Gastrocnemius medialis (tissue), 4 donors: ENCODE data around the gene SPON1. TPM values are rescaled to one million over a fixed set of nuclear protein-coding genes. Genes with fewer than 3 reads are reported as not detected.
"Not testable (repeated sequence)": the region's sequence is repeated elsewhere in the genome, so short reads cannot be mapped to it uniquely, and the experiment has no call there.

Source experiments
- ATAC-seq, 2 donors: fragments of 150-250 bp; one replicate each; pipeline ENCODE4 v1.9.1; 2016
- DNase-seq, 2 donors: peaks; one replicate each; pipeline ENCODE4 v3.0.0-alpha.2; 2019
- H3K27ac ChIP-seq, 4 donors: fragments of 200-600 bp; sonication (generic); 1 replicate in 1 of 4; 2 replicates in 3 of 4; pipeline ENCODE4 v1.5.1; 2016 to 2018; ENCODE audit warnings: mild to moderate bottlenecking in 2 of 4, moderate library complexity in 1 of 4
- H3K27me3 ChIP-seq, 3 donors: fragments of 200-600 bp; sonication (generic) in 2 of 3; 1 replicate in 1 of 3; 2 replicates in 2 of 3; pipeline versions ENCODE4 v1.5.1 to v1.6.0; 2016 to 2019; ENCODE audit warnings: mild to moderate bottlenecking in 1 of 3, moderate library complexity in 1 of 3
- H3K36me3 ChIP-seq, 2 donors: fragments of 200-600 bp; sonication (generic) in 1 of 2; one replicate each; pipeline ENCODE4 v1.5.1; 2017 to 2018
- H3K4me1 ChIP-seq, 2 donors: fragments of 200-600 bp; sonication (generic) in 1 of 2; one replicate each; pipeline ENCODE4 v1.5.1; 2016 to 2017; ENCODE audit warnings: mild to moderate bottlenecking in 2 of 2
- H3K4me3 ChIP-seq, 4 donors: fragments of 200-600 bp; sonication (generic) in 3 of 4; 1 replicate in 1 of 4; 2 replicates in 3 of 4; pipeline ENCODE4 v1.5.1; 2016 to 2019; ENCODE audit warnings: mild to moderate bottlenecking in 2 of 4
- H3K9me3 ChIP-seq, 3 donors: fragments of 200-600 bp; sonication (generic) in 2 of 3; 1 replicate in 1 of 3; 2 replicates in 2 of 3; pipeline ENCODE4 v1.5.1; 2016 to 2019
- CTCF ChIP-seq, 5 experiments: fragments of 450-650 bp in 3 of 5; fragments of 200-600 bp in 2 of 5; sonication (generic) in 2 of 5; IDR thresholded peaks in 4 of 5; conservative IDR thresholded peaks in 1 of 5; 1 replicate in 4 of 5; 2 replicates in 1 of 5; pipeline ENCODE4 v1.5.1; 2016 to 2019; ENCODE audit warnings: antibody characterized with exemption in 5 of 5, mild to moderate bottlenecking in 3 of 5, moderate library complexity in 3 of 5
- POLR2A ChIP-seq, 2 donors: fragments of 450-650 bp; IDR thresholded peaks; one replicate each; pipeline ENCODE4 v1.6.1; 2017; ENCODE audit warnings: antibody characterized with exemption in 2 of 2, mild to moderate bottlenecking in 2 of 2, moderate library complexity in 2 of 2
- in situ Hi-C, 4 donors: fragments of 200-750 bp; cut with MboI; loops; one replicate each; pipeline versions ENCODE4 v1.15.0 to v1.8.0; 2017; ENCODE audit warnings: low sequenced_read_pairs in 4 of 4
- intact Hi-C: fragments of 100-400 bp; cut with DNase I; formaldehyde crosslinking; loops from one replicate; pipeline ENCODE4 v1.15.1; 2023; ENCODE audit warnings: low total_unique reads
- total RNA-seq, 4 donors: library from RNA; depleted of rRNA; stranded (reverse); fragments of >200 nt; gene quantifications; one replicate each; pipeline versions ENCODE4 v1.1.0 to v1.2.3, GENCODE V29; 2016

The SPON1 gene
- total RNA-seq, 4 donors from 2014 or later, result 0.10 to 1.6 (median 0.36) TPM

GRCh38 chr11:14150878-14151277 is 188.4 kb downstream of the SPON1 start:
- TF ChIP-seq POLR2A (IDR thresholded peaks at IDR 0.05) (no peak), CTCF (IDR thresholded peaks at IDR 0.05 in 4 of 5, conservative IDR thresholded peaks at IDR 0.05 in 1 of 5) (no peak)
- in situ Hi-C loops (no loop called here), intact Hi-C loops (no loop called here)
- Histone ChIP-seq H3K27me3 (no peaks in the 10 kb centered on the region), H3K36me3 (no peaks in the 10 kb centered on the region), H3K4me3 (no peak overlapping the region), H3K9me3 (no peaks in the 10 kb centered on the region), H3K4me1 (no peaks in the 10 kb centered on the region), H3K27ac (no peak overlapping the region)
- DNase-seq (no peak), ATAC-seq (no peak)

DNA sequence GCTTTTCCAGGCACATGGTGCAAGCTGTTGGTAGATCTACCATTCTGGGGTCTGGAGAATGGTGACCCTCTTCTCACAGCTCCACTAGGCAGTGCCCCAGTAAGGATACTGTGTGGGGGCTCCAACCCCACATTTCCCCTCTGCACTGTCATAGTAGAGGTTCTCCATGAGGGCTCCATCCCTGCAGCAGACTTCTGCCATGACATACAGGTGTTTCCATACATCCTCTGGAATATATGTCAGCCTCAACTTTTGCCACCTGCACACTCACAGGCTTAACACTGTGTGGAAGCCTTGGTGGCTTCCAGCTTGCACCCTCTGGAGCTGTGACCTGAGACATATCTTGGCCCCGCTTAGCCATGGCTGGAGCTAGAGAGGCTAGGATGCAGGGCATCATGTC is 191.6 kb downstream of the SPON1 start:
- H3K27ac ChIP-seq, DNase-seq, H3K27me3 ChIP-seq, H3K4me3 ChIP-seq, H3K36me3 ChIP-seq, H3K4me1 ChIP-seq, ATAC-seq, in situ Hi-C loops, intact Hi-C loops: not testable (repeated sequence)
- peaks cover 0 to 11% (median 0%) of the 10 kb centered on the region in 3 donors for H3K9me3 ChIP-seq

- intact Hi-C loops, result no loop called here
- Histone ChIP-seq H3K9me3 (peaks cover 0 to 11% (median 0%) of the 10 kb centered on the region in 3 donors), H3K27me3 (no peaks in the 10 kb centered on the region), H3K36me3 (no peaks in the 10 kb centered on the region), H3K27ac (no peak overlapping the region), H3K4me3 (no peak overlapping the region), H3K4me1 (no peaks in the 10 kb centered on the region)
- no peak for TF ChIP-seq POLR2A (IDR thresholded peaks at IDR 0.05)
- no peak for TF ChIP-seq CTCF (IDR thresholded peaks at IDR 0.05 in 4 of 5, conservative IDR thresholded peaks at IDR 0.05 in 1 of 5)
- no peak for ATAC-seq
- in situ Hi-C loops, result no loop called here
- no peak for DNase-seq
Measured at GRCh38 chr11:14158393-14158792, 195.9 kb downstream of the SPON1 start.

- DNase-seq (no peak), ATAC-seq (no peak)
- TF ChIP-seq CTCF (IDR thresholded peaks at IDR 0.05 in 4 of 5, conservative IDR thresholded peaks at IDR 0.05 in 1 of 5) (no peak), POLR2A (IDR thresholded peaks at IDR 0.05) (no peak)
- no peaks in the 10 kb centered on the region for H3K4me1 ChIP-seq
- H3K36me3 ChIP-seq, result no peaks in the 10 kb centered on the region
- no peak overlapping the region for H3K4me3 ChIP-seq
- no peaks in the 10 kb centered on the region for H3K27me3 ChIP-seq
- H3K27ac ChIP-seq, result no peak overlapping the region
- no peaks in the 10 kb centered on the region for H3K9me3 ChIP-seq
- intact Hi-C loops (no loop called here), in situ Hi-C loops (no loop called here)
Measured at GRCh38 chr11:14163576-14163975, 201.1 kb downstream of the SPON1 start.

DNA sequence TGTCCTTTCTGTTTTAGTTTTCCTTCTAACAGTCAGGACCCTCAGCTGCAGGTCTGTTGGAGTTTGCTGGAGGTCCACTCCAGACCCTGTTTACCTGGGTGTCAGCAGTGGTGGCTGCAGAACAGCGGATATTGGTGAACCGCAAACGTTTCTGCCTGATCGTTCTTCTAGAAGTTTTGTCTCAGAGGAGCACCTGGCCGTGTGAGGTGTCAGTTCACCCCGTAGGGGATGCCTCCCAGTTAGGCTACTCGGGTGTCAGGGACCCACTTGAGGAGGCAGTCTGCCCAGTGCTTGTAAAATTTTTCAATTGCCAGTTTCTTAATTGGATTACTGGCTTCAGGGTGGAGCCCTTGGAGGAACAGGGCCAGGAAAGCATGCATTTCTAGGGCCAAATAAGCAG is 211.2 kb downstream of the SPON1 start:
- H3K27ac ChIP-seq, intact Hi-C loops, H3K9me3 ChIP-seq, in situ Hi-C loops, H3K36me3 ChIP-seq, DNase-seq, H3K27me3 ChIP-seq, ATAC-seq, H3K4me3 ChIP-seq, H3K4me1 ChIP-seq: not testable (repeated sequence)

- Histone ChIP-seq H3K9me3 (no peaks in the 10 kb centered on the region), H3K27me3 (no peaks in the 10 kb centered on the region), H3K4me3 (no peak overlapping the region), H3K36me3 (no peaks in the 10 kb centered on the region), H3K4me1 (no peaks in the 10 kb centered on the region), H3K27ac (no peak overlapping the region)
- intact Hi-C loops (no loop called here), in situ Hi-C loops (no loop called here)
- ATAC-seq (peak; percentile 46 to 72), DNase-seq (no peak)
- TF ChIP-seq POLR2A (IDR thresholded peaks at IDR 0.05) (no peak), CTCF (IDR thresholded peaks at IDR 0.05 in 4 of 5, conservative IDR thresholded peaks at IDR 0.05 in 1 of 5) (no peak)
Measured at GRCh38 chr11:14179116-14179820, 216.7 kb downstream of the SPON1 start.
